ENCODE data around the gene ANXA4. TPM values are rescaled to one million over a fixed set of nuclear protein-coding genes. Genes with fewer than 3 reads are reported as not detected.

Gene ANXA4
- polyA plus RNA-seq (2011; rRNA removed) (127 and 133 TPM in 2 replicates), polyA minus RNA-seq (2011; rRNA and poly(A)+ RNA removed) (66.0 and 103 TPM in 2 replicates)

DNA sequence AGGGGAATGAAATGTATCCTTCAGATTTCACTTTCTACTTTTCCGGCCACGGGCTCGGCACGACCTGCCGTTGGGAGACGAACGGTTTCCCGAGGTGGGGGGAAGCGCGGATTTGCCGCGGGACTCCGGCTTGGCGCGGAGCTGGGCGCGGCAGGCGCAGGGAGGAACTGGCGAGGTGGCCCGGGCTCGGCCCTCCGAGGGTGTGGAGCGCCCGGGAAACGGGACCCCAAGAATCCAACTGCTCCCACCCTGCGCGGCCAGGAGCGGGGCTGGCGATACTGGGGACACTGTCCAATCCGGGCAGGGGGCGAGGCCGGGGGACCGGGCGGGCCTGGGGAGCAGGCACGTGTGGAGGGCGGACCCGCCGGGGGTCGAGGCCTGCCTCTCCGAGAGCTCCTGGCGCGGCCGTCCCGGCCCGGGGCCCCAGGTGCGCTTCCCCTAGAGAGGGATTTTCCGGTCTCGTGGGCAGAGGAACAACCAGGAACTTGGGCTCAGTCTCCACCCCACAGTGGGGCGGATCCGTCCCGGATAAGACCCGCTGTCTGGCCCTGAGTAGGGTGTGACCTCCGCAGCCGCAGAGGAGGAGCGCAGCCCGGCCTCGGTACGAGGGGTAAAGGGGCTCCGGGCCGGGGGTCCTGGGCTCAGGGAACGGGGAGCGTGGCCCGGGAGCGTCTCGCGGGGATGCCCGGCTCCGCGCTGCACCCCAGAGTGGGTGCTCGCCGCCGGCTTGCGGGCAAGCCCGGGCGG is at the start of gene ANXA4:
TSS of gene ANXA4 (plus strand) at position 560 of the 747 bp plus-strand sequence. CDS start 39,432 bp downstream, outside the sequence.
- H3K4me3 ChIP-seq (ENCODE audit: low read depth, low read length) = peak within 1 kb of the TSS; percentile 80
- TF ChIP-seq CTCF (IDR thresholded peaks at IDR 0.05; ENCODE audit: insufficient read depth, low read depth, low read length) = no peak
- POLR2A ChIA-PET = interaction anchor here (0.6 kb wide), 1 partner anchor 231 kb away, joined by 4 read pairs; no protein-coding TSS in a partner anchor
- no peaks in the 10 kb centered on the region for H3K27me3 ChIP-seq (ENCODE audit: control insufficient read depth, insufficient read depth, low read length)
- no peaks in the 10 kb centered on the region; the same call in 1 of the 2 replicates for H3K36me3 ChIP-seq (ENCODE audit: control insufficient read depth, insufficient read depth, low read length)
- CTCF ChIA-PET = interaction anchor here (0.6 to 4.6 kb wide), 6 partner anchors 10 to 76 kb away, joined by 3 to 38 read pairs (median 6); no protein-coding TSS in a partner anchor
- no peak for DNase-seq (ENCODE audit: low read depth)

DNA sequence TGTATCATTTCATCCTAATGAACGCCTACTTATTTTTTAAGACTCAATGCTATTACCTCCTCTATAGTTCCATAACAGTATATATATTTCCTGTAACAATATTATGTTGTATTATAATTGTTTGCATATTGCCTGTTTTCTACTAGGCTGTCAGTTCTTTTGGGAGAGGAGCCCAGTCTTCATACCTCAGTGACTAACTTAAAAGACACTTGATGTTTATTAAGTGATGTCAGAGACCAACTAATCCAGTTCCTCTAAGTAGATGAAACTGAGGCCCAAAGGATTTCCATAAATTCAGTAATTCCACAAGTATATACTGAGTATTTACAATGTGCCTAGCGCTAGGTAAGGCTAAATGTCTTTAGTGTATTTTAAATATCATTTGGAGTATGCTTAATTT is 49.5 kb upstream of the ANXA4 start:
- no peak for DNase-seq (ENCODE audit: low read depth)
- POLR2A ChIA-PET = no interaction called here
- no peak for TF ChIP-seq CTCF (IDR thresholded peaks at IDR 0.05; ENCODE audit: insufficient read depth, low read depth, low read length)
- no peaks in the 10 kb centered on the region for H3K36me3 ChIP-seq (ENCODE audit: control insufficient read depth, insufficient read depth, low read length)
- no peaks in the 10 kb centered on the region for H3K27me3 ChIP-seq (ENCODE audit: control insufficient read depth, insufficient read depth, low read length)
- H3K4me3 ChIP-seq (ENCODE audit: low read depth, low read length) = no peak overlapping the region
- CTCF ChIA-PET = no interaction called here

DNA sequence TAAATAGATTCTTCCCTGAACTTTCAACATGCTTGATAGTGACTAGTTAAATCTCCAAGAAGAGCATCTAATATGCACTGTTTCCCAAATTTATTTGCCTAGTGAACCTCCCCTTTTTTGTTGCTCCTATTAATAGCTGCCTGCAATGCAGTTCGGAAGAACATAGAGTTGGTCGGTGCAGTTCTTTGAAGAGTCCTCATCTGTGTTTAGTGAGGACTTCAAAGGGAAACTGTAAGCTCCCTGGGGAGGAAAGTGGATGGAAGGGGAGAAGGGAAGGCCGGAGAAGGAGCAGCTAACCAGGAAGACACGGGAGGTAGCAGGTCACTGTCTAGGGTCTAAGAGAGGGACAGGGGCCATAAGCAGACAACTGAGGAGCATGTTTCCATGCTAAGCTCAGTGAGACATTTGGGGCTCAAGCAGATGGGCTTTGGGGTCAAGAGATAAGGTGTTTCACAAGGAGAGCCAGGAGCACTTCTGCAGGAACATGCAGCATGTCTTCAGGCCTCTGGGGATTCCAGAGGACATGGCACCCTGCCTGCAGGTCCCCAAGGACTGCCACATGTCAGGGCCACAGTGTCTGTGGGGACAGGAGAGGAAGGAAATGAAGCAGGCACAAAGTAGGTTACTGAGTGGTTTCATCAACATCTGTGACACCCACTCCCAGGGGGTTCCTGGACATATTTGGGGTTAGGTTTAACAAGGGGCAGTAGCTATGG is 48.7 kb upstream of the ANXA4 start:
- no peak for DNase-seq (ENCODE audit: low read depth)
- ChIA-PET CTCF (interaction anchor here (1.1 to 1.3 kb wide), 2 partner anchors 10 to 21 kb away, joined by 3 to 5 read pairs; no protein-coding TSS in a partner anchor), POLR2A (interaction anchor here (0.7 kb wide), 1 partner anchor 23 kb away, joined by 5 read pairs; no protein-coding TSS in a partner anchor)
- Histone ChIP-seq H3K36me3 (ENCODE audit: control insufficient read depth, insufficient read depth, low read length) (no peaks in the 10 kb centered on the region), H3K27me3 (ENCODE audit: control insufficient read depth, insufficient read depth, low read length) (no peaks in the 10 kb centered on the region), H3K4me3 (ENCODE audit: low read depth, low read length) (no peak overlapping the region)
- no peak for TF ChIP-seq CTCF (IDR thresholded peaks at IDR 0.05; ENCODE audit: insufficient read depth, low read depth, low read length)

GRCh38 chr2:69693775-69694450 is 48.0 kb upstream of the ANXA4 start:
- no peak for DNase-seq (ENCODE audit: low read depth)
- H3K27me3 ChIP-seq (ENCODE audit: control insufficient read depth, insufficient read depth, low read length) = no peaks in the 10 kb centered on the region
- CTCF ChIA-PET = interaction anchor here (1.1 to 1.3 kb wide), 2 partner anchors 11 to 21 kb away, joined by 3 to 5 read pairs; no protein-coding TSS in a partner anchor
- no peak overlapping the region for H3K4me3 ChIP-seq (ENCODE audit: low read depth, low read length)
- POLR2A ChIA-PET = no interaction called here
- H3K36me3 ChIP-seq (ENCODE audit: control insufficient read depth, insufficient read depth, low read length) = no peaks in the 10 kb centered on the region
- no peak for TF ChIP-seq CTCF (IDR thresholded peaks at IDR 0.05; ENCODE audit: insufficient read depth, low read depth, low read length)
